Peyer's patch (tissue), 4 donors: ENCODE measurements around the gene PACSIN2.

ENCODE experiments used
- POLR2A ChIP-seq, 2 donors: fragments of 450-650 bp; IDR thresholded peaks; one replicate each; pipeline ENCODE4 v1.5.1; 2017; ENCODE audit warnings: antibody characterized with exemption in 2 of 2, mild to moderate bottlenecking in 2 of 2, moderate library complexity in 2 of 2
- TF ChIP-seq, protein P1 (sequence below), 6 experiments: fragments of 450-650 bp in 4 of 6; fragments of 200-600 bp in 2 of 6; sonication (generic) in 1 of 6; IDR thresholded peaks; one replicate each; pipeline ENCODE4 v1.5.1; 2017 to 2019; ENCODE audit warnings: antibody characterized with exemption in 6 of 6, mild to moderate bottlenecking in 3 of 6, moderate library complexity in 1 of 6

DNA sequence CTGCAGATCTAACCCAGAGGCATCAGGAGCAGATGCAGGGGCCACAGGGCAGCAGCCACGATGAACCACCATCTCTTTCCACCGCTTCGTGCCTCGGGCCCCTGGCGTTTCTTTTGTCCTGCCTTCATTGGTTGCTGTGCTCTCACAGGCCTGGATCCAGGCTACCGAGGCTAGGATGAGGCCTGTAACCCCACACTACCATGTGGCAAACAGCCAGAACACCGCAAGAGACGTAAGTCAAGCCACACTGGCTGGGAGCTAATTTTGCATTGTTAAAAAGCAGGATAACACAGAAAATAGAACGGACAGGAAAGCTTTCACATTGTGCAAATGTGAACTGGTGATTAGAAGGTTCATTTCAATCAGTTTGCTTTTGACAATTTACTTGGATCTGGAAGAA is 142.1 kb downstream of the PACSIN2 start:
- TF ChIP-seq, protein P1, sequence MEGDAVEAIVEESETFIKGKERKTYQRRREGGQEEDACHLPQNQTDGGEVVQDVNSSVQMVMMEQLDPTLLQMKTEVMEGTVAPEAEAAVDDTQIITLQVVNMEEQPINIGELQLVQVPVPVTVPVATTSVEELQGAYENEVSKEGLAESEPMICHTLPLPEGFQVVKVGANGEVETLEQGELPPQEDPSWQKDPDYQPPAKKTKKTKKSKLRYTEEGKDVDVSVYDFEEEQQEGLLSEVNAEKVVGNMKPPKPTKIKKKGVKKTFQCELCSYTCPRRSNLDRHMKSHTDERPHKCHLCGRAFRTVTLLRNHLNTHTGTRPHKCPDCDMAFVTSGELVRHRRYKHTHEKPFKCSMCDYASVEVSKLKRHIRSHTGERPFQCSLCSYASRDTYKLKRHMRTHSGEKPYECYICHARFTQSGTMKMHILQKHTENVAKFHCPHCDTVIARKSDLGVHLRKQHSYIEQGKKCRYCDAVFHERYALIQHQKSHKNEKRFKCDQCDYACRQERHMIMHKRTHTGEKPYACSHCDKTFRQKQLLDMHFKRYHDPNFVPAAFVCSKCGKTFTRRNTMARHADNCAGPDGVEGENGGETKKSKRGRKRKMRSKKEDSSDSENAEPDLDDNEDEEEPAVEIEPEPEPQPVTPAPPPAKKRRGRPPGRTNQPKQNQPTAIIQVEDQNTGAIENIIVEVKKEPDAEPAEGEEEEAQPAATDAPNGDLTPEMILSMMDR (IDR thresholded peaks at IDR 0.05) = no peak
- TF ChIP-seq POLR2A (IDR thresholded peaks at IDR 0.05) = no peak
